Effector memory CD4-positive, alpha-beta T cell (primary cell): ENCODE data around the gene TSHZ2.

Experiments
- DNase-seq, 3 donors: peaks; one replicate each; pipeline ENCODE4 v3.0.0-alpha.2; 2020
- H3K27ac ChIP-seq: 2 replicates; pipeline ENCODE4 v1.7.0; 2013; ENCODE audit warnings: mild to moderate bottlenecking, low read length, moderate library complexity; ENCODE audit not compliant: insufficient read depth, poor library complexity, severe bottlenecking
- H3K27me3 ChIP-seq: replicated peaks from 2 replicates; pipeline ENCODE4 v1.7.0; 2013; ENCODE audit warnings: mild to moderate bottlenecking, low read length; ENCODE audit not compliant: insufficient read depth, control insufficient read depth, poor library complexity, severe bottlenecking
- H3K36me3 ChIP-seq: 2 replicates; pipeline ENCODE4 v1.7.0; 2013; ENCODE audit warnings: mild to moderate bottlenecking, low read length, moderate library complexity; ENCODE audit not compliant: control insufficient read depth, insufficient read depth
- H3K4me1 ChIP-seq: 2 replicates; pipeline ENCODE4 v1.7.0; 2013; ENCODE audit warnings: low read length, mild to moderate bottlenecking; ENCODE audit not compliant: control insufficient read depth, insufficient read depth, poor library complexity, severe bottlenecking
- H3K4me3 ChIP-seq: 2 replicates; pipeline ENCODE4 v1.7.0; 2013; ENCODE audit warnings: low read length, low read depth, mild to moderate bottlenecking; ENCODE audit not compliant: insufficient read depth, poor library complexity, severe bottlenecking
- H3K9me3 ChIP-seq: 2 replicates; pipeline ENCODE4 v1.7.0; 2013; ENCODE audit warnings: mild to moderate bottlenecking, low read length, moderate library complexity; ENCODE audit not compliant: control insufficient read depth

The TSHZ2 gene

DNA sequence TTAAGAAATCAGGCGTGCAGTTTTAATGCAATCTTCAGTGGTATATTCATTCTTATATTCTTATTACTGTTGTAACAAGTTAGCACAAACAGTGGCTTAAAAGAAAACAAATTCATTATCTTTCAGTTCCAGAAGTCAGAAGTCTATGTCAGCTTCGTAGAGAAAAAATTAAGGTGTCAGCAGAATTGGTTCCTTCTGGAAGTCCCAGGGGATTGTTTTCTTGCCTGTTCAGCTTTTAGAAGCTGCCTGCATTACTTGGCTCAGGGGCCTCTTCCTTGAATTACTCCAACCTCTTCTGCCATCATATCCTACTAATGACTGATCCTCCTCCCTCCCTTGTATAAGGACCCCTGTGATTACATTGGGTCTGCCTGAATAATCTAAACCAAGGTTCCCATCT lies 377.6 kb downstream of the TSHZ2 start:
- DNase-seq: no peak
- H3K27ac ChIP-seq: no peak overlapping the region
- H3K27me3 ChIP-seq: no peaks in the 10 kb centered on the region
- H3K4me1 ChIP-seq: no peaks in the 10 kb centered on the region
- no peak overlapping the region for H3K4me3 ChIP-seq
- H3K9me3 ChIP-seq: peaks cover 5% of the 10 kb centered on the region
- no peaks in the 10 kb centered on the region for H3K36me3 ChIP-seq

DNA sequence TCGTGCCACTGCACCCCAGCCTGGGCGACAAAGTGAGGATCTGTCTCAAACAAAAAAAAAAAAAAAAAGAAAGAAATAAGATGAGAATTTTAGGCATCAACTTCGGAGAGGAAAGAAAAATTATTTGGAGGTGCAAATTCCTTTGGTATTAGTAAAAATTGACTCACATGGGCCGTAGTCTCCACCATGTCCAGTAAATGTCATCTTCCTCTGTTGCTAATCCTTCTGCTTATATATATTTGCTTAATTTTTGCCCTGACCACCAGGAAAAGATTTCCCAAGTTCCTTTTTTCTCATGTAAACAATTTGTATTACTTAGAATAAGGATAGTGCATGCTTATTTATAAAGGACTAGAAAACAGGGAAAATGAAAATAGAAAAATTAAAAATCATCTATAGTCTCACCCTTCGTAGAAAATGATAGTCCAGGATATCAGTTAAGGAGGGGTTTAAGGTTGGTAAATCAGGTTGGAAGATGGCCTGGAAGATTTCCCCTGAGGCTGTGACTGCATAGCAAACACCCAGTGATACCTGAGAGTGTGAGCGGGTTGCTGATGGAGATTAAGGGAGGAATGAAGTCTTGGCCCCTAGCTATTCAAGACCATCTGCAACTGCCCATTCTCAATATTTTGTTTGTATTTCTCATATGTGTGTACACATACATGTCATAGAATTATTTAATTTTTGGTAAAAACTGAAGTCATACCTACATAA lies 380.7 kb downstream of the TSHZ2 start:
- no peak overlapping the region for H3K4me3 ChIP-seq
- no peak for DNase-seq
- no peak overlapping the region for H3K27ac ChIP-seq
- no peaks in the 10 kb centered on the region for H3K27me3 ChIP-seq
- H3K9me3 ChIP-seq: peaks cover 5% of the 10 kb centered on the region
- no peaks in the 10 kb centered on the region for H3K4me1 ChIP-seq
- no peaks in the 10 kb centered on the region for H3K36me3 ChIP-seq

DNA sequence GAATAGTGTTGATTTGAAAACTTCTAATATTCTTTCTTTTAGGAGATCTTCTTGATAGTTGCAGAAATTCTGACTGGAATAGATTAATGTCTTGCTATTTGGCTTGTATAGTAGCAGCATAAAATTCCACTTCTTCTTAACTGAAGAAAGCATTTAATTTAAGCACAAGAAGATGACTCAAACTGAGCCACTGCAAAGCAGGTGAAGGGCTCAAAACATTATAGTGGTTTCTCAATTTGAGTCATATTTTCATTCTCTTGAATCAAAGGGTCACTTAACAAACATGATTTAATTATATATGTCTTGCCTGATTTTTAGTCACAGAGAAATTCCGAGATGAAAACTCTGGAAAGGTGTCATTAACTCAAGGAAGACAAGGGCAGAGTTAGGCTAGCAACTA lies 382.2 kb downstream of the TSHZ2 start:
- no peak for DNase-seq
- no peaks in the 10 kb centered on the region for H3K4me1 ChIP-seq
- no peaks in the 10 kb centered on the region for H3K36me3 ChIP-seq
- peaks cover 5% of the 10 kb centered on the region for H3K9me3 ChIP-seq
- H3K27me3 ChIP-seq: no peaks in the 10 kb centered on the region
- H3K4me3 ChIP-seq: no peak overlapping the region
- no peak overlapping the region for H3K27ac ChIP-seq

DNA sequence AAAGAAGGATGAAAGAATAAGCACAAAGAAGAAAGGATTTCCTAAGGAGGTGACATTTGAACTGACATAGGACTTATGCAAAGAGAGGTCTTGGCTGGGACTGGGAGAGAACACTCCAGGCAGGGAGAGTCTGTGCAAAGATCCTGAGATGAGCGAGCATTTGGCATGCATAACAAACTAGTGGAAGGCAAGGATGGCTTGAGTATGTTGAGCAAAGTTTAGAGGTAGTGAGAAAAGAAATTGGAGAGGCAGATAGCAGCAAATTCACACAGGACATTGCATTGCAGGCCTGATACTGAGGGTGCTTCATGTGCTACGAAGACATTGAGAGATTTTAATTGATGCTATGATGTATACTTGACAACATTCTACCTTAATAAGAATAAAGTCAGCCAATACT lies 383.6 kb downstream of the TSHZ2 start:
- Histone ChIP-seq H3K4me3 (no peak overlapping the region), H3K27me3 (no peaks in the 10 kb centered on the region), H3K9me3 (peaks cover 5% of the 10 kb centered on the region), H3K27ac (no peak overlapping the region), H3K36me3 (no peaks in the 10 kb centered on the region), H3K4me1 (no peaks in the 10 kb centered on the region)
- no peak for DNase-seq

DNA sequence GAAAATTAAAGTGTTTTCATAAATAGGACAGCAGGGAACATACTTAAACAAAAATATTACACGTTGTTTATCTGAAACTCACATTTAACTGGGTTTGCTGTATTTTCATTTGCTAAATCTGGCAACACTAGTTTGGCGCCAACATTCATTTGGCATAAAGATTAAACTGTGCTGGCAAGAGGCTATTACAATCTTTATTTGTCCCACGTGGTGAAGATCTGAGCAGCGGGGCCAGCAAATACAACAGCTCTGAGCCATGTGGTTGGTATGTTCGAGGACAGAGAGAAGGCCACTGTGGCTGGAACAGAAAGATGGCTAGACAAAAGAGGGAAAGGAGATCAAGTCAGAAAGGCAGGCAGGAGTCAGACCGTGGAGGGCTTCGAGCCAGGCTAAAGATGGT lies 387.3 kb downstream of the TSHZ2 start:
- Histone ChIP-seq H3K27me3 (no peaks in the 10 kb centered on the region), H3K4me1 (no peaks in the 10 kb centered on the region), H3K9me3 (no peaks in the 10 kb centered on the region), H3K36me3 (no peaks in the 10 kb centered on the region), H3K4me3 (no peak overlapping the region), H3K27ac (no peak overlapping the region)
- DNase-seq: no peak

DNA sequence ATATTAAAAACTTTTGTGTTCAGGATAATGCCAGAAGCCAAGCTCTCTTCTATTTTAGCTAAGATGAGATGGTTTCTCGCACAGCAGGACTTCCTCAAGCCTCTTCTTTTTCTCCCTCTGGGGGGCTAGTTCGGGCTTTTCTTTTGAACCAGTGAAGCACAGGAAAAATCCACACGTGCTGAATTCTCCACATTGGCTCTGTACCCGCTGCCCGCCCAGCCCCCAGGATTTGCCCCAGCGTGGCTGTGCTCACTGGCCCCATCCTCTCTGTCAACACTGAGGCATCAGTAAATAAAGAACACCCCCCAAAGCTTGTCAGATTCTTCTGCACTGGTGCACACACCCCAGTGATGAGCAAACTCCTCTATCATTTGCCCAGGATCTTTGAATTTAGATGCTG lies 388.7 kb downstream of the TSHZ2 start:
- H3K27me3 ChIP-seq: no peaks in the 10 kb centered on the region
- H3K27ac ChIP-seq: no peak overlapping the region
- no peak for DNase-seq
- H3K4me1 ChIP-seq: no peaks in the 10 kb centered on the region
- H3K4me3 ChIP-seq: no peak overlapping the region
- H3K9me3 ChIP-seq: no peaks in the 10 kb centered on the region
- H3K36me3 ChIP-seq: no peaks in the 10 kb centered on the region

DNA sequence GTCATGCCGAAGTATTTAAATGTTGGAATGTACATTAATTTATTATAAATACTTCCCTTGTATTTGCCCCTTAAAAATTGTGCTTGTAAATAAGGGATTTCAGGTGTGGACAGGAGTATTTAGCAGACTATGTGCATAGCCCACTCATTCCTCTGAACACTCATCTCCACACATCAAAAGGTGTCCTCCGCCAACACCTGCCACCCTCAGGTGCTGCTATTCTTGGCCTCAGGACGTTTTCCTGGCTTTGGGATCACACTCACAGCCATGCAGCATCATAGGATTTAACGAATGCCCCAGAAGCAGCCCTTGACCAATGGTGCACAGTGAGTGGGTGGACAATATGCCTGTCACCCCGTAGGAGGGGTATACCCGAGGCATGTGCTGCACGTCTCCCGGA lies 390.6 kb downstream of the TSHZ2 start:
- DNase-seq: no peak
- Histone ChIP-seq H3K4me3 (no peak overlapping the region), H3K27me3 (no peaks in the 10 kb centered on the region), H3K4me1 (no peaks in the 10 kb centered on the region), H3K36me3 (no peaks in the 10 kb centered on the region), H3K27ac (no peak overlapping the region), H3K9me3 (no peaks in the 10 kb centered on the region)

DNA sequence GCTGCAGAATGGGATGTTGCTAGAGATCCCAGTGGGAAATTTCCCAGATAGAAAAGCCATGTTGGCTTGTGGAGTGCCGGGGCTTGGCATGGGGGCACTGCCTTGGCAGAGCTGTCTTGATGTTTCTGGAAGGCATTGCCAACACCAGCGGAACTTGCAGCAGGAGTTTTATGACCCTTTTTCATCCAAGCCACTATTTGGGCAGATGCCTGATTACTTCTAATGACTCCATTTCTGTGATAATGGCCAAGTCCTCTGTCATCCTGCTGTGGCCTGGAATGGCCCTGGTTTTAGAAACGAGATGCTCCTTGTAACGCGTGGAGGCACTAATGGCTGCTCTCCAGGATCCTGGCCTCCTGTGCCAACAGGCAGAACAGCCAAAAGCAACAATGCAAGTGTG lies 392.5 kb downstream of the TSHZ2 start:
- DNase-seq: no peak
- Histone ChIP-seq H3K4me1 (no peaks in the 10 kb centered on the region), H3K4me3 (no peak overlapping the region), H3K36me3 (no peaks in the 10 kb centered on the region), H3K27me3 (no peaks in the 10 kb centered on the region), H3K9me3 (no peaks in the 10 kb centered on the region), H3K27ac (no peak overlapping the region)

DNA sequence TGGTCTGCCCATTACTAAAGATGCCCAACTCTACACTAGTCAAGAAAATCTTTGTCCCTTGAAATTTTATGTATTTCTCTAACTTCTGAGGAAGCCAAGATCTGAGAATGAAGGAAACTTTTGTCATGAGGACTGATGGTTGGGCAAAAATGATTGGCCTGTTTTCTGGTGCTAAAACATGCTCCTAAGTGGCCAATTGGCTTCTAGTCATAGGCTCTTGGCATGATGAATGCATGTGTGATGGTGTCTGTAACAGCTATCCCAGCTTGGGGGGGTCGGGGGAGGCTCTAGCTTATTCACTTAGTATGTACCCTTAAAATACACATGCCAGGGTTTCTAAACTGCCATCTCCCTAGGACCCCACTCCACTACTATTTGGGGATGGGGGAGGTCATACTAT lies 392.9 kb downstream of the TSHZ2 start:
- H3K4me3 ChIP-seq: no peak overlapping the region
- H3K4me1 ChIP-seq: no peaks in the 10 kb centered on the region
- H3K27ac ChIP-seq: no peak overlapping the region
- DNase-seq: no peak
- H3K36me3 ChIP-seq: no peaks in the 10 kb centered on the region
- no peaks in the 10 kb centered on the region for H3K27me3 ChIP-seq
- no peaks in the 10 kb centered on the region for H3K9me3 ChIP-seq

DNA sequence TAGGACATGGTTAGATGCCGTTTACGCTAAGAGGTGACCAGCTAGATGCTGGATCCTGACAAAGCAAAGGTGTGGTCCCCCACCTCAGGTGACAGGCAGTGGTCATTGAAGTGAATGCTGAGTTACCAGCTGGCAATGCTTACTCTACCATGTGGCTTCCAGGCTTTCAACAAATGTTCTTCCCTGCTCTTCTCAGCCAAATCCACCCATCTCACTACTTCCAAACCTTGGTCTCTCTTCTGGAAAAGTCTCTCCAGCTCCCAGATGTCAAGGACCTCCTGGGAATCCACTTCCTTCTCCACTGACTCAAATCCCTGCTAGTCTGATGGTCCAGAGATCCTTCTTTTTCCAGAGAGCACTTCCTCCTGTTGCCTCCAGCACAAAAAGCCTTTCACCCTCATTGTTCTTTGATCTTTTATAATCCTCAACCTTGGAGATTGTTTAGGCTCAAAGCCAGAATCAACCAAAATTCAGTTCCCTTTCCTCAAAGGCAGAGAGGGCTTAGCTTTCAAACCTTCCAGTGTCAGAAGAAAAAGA lies 393.4 kb downstream of the TSHZ2 start:
- H3K27me3 ChIP-seq: no peaks in the 10 kb centered on the region
- DNase-seq: no peak
- no peak overlapping the region for H3K4me3 ChIP-seq
- no peaks in the 10 kb centered on the region for H3K36me3 ChIP-seq
- no peaks in the 10 kb centered on the region for H3K4me1 ChIP-seq
- H3K27ac ChIP-seq: no peak overlapping the region
- H3K9me3 ChIP-seq: no peaks in the 10 kb centered on the region
